GM19468 (cell line): ENCODE data around the gene CAPS.
"Not testable (repeated sequence)": the region's sequence is repeated elsewhere in the genome, so short reads cannot be mapped to it uniquely, and the experiment has no call there.

Experiments used
- ATAC-seq: cut with Tn5 transposase; IDR thresholded peaks from one replicate; pipeline ENCODE4 v1.9.1; 2021; ENCODE audit warnings: mild to moderate bottlenecking, moderate library complexity, moderate number of reproducible peaks; ENCODE audit not compliant: unreplicated experiment; ENCODE audit errors: extremely low read depth

Gene CAPS

DNA sequence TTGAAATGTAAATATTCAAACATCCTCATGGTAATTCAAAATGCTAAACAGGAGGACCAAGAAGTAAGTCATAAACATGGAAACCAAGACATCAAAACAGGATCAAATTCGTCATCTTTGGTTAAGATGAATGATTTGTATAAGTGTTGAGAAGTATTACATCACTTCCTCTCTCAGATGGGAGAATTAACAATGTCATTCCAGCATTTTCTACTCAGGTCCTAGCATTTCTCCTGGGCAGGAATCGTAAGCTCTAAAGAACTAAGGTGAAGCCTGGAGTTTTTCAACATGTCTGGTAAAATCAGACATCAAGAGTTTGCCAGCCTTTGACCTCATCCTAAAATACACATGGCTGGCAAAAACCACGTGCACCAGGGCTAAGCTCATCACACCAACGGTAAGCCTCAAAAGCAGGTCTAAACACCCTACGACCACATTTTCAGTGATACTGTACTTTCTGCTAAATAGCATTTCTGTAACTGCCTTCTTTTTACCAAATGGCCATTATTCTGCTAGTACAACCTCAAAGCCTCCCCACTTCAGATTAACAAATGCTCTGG, 39.1 kb downstream of the CAPS start:
- no peak for ATAC-seq

DNA sequence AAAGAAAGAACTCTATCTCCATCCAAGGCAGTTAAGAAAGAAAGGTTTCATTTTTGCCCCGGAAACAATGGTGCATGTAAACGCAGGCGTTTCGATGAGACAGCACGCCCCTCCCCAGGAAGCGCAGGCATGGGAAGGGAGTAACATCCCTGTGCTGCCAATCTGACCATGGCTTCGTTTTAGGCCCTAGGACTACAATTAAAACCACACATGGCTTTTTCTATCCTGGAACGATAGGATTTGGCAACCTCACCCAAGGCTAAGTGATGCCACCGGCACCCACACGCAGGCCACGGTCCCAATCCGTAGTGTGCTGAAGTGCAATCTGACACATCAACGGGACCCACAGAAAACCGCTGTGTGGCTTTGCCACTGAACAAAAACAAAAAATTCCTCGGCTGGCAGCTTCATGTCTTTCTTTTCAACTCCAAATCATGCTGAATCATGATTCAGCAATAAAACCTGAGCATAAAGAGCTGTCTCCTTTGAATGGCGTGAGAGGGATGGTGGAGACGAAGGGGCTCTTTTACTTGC, 39.7 kb downstream of the CAPS start:
- ATAC-seq = no peak

DNA sequence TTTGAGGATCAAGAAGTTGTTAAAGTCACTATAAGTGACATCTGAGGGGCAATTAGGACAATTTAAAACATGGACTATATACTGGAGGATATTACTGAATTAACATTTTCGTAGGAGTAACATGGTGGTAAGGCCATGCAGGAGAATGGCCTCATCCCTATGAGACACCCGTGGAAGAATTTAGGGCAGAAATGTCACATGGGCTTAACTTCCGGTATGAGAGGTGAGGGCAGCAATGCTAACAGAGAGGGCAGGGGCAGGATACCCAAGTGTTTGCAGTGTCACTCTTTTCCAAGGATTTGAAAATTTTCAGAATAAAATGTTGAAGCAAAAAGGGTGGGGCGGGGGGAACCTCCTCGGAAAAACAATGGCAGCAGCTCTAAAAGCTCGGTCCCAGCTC, 40.2 kb downstream of the CAPS start:
- ATAC-seq = no peak

DNA sequence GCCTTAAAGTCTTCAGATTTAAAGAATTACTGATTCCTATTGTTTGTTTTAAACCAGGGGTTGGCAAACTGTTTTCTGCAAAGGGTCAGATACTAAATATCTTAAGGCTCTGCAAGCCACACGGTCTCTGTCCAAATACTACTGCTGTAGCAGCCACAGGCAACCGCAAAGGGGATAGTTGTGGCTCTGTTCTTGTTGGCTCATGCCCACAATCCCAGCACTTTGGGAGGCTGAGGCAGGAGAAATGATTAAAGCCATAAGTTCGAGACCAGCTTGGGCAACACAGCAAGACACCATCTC, 41.5 kb downstream of the CAPS start:
- no peak for ATAC-seq

DNA sequence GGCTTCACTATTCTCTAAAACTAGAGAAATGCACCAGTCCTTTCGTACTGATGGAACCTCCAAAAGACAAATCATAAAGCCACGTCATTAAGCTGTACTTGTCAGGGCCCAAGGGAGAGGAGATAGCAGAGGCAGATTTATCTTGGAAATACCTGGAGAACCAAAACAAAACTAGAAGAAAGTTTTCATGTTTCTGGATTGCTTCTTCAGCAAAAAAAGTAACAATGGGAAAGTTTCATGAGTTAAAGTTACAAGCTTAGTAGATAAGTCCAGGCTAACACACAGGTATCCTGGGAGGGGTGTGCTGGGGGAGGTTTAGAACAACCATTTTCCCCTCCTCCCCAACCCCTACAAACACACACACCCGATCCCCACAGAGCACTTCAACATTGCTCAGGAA, 42.3 kb downstream of the CAPS start:
- ATAC-seq = no peak

DNA sequence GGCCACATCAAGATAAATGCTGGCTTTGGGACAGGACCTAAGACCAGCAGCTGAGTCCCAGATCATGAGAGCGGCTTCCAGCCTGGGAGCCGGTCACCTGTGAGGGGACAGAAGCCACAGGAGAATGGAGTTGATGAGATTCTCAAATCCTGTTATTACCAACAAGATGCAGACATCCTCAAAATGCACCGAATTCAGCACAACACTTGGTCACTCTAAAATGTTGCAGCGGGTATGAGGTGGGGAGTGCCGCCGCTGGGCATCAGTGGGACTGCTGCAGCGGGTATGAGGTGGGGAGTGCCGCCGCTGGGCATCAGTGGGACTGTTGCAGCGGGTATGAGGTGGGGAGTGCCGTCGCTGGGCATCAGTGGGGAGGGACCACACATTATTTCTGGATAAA, 42.7 kb downstream of the CAPS start:
- no peak for ATAC-seq

DNA sequence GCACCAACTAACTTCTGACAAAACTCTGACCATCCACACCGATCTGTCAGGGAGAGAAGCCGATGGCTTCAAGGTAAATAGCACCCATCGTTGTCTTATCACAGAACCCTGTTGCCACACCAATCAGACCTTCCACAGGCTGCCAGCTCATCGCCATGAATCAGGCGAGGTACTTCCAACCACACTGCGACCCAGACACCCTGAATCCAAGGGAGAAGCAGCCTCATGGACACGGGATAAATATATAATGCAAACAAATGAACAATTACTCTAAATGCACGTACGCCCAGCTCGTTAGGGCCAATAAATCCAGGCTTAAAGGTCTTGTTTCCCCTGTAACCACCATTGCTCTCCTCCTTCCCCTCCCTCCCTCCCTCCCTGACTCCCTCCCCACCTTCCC, 43.1 kb downstream of the CAPS start:
- ATAC-seq = no peak

DNA sequence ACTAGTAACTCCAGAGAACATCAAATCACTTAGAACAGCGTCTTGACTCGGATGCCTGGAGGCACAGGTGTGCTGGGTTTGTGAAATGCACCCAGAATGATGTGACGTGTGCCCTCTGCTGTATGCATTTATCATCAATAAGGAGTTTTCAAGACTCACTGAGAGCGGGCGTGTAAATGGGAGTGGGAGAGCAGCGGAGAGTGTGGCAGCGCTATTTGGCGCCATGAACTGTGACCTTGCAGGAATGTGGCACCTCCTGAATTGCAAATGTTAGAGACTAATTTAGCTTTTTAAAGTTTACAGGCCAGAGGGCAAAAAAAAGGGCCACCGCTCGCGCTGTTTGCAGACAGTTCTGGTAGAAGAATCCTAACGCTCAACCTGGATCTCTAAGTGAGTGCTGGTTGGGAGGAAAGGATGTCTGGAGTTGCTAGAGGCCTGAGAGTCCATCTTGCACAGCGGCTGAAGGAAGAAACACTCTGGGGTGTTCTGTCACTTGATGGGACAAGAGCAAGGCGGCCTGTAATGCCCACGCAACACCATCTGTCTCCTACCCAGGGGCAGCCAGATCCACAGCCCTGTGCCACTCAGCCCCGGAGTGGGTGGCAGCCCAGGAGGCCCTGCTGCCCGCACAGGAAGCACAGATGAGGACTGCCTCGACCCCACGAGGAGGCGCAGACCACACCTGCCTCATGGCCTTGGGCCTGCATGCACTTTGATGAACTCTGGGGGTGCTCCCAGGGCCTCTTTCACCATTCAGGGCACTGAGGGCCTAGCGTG, 44.2 kb downstream of the CAPS start:
- ATAC-seq = no peak

DNA sequence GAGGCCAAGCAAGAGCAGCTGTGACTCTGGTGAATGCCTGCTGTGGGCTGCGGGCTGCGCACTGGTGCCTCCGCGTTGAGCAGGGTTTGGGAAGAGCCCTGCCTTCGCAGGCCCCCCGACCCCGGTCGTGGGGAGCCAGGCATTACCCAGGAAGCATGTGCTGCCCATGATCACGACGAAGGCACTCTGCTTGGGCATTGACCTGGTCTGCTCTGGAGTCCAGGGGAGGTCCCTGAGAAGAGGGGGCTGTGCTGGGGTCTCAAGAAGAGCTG, 44.7 kb downstream of the CAPS start:
- ATAC-seq = no peak

DNA sequence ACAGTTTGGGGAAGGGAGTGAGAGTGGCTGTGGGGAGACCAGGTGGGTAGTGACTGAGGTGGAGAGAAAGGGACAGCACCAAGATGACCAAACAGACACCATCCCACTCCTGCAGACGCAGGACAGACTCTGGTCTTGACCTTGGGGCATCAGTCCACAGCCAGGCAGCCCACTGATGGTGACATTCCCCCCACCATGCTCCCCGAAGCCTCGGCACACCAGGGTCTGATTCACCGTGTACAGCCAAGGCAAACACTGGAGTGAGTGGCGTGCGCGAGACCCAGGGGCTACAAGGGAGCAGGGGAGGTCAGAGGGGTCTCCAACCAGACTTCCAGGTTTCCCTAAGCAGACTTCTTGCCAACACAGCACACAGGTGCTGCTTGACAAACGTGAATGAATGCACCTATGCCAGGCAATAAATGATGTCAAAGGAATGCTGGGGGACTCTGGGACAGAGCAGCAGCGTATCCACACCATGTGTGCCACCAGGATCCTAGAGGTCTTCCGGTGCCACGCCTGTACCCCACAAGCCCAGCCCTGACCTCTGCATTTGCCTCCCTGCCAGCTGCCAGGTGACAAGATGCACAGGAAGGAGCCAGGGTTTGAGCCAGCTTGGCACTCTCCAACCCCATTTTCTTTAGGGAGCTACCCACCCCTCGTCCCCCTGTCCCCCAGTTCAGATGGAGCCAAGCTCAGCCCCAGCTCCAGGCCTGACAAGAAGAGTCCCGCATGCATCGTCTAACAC, 45.4 kb downstream of the CAPS start:
- no peak for ATAC-seq

DNA sequence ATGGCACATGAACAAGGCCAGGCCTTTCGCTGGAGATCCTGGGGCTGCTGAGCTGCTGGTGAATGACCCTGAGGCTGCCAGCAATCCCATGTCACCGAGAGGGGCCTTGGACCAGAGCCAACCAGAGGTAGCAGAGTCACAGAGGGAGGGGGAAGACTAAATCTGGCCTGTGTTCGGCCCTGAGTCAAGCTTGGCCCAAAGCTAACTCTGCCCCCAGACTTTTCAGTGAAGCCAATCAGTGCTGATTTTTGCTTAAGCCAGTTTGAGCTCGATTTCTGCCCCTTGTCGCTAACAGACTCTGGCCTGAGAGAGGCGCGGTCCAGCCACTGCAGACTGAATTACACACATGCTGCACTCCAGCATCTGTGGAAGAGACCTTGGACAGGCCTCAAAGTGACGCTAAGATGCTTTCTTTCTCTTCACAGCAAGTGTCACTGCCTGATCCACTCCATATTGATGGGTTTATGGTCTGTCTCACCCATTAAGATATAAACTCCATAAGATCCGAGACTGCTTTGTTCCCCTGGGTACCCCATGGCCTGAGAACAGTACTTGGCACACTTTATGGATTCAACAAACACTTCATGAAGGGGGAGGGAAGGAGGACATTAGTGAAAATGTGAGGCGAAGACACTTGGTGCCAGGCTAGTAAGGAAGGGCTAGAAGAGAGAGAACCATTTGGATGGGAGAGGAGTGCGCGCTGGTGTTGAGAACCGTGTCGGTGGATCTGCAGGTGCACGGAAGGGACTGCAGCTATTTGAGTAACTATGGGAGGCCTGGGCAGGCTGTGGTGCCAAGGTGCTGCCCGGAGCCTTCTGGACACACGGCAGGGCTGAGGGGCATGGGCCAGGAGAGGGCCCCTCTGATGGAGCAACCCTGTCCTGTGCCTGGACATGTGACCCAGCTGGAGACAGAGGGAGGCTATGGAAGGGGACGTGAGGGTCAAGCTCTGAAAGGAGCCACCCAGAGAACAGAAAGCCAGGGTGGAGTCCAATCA, 46.2 kb downstream of the CAPS start:
- no peak for ATAC-seq

DNA sequence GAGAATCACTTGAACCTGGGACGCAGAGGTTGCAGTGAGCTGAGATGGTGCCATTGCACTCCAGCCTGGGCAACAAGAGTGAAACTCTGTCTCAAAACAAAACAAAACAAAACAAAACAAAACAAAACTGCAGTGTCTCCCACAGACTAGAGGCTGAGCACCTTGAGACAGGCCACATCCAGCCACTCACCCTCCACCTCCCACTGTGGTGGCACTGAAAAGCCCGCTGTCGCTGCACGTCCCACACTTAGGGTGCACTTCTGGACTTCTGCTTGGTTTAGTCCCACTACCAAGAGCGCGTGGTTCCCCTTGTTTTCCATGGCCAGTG, 47.6 kb downstream of the CAPS start:
- not testable (repeated sequence) for ATAC-seq

DNA sequence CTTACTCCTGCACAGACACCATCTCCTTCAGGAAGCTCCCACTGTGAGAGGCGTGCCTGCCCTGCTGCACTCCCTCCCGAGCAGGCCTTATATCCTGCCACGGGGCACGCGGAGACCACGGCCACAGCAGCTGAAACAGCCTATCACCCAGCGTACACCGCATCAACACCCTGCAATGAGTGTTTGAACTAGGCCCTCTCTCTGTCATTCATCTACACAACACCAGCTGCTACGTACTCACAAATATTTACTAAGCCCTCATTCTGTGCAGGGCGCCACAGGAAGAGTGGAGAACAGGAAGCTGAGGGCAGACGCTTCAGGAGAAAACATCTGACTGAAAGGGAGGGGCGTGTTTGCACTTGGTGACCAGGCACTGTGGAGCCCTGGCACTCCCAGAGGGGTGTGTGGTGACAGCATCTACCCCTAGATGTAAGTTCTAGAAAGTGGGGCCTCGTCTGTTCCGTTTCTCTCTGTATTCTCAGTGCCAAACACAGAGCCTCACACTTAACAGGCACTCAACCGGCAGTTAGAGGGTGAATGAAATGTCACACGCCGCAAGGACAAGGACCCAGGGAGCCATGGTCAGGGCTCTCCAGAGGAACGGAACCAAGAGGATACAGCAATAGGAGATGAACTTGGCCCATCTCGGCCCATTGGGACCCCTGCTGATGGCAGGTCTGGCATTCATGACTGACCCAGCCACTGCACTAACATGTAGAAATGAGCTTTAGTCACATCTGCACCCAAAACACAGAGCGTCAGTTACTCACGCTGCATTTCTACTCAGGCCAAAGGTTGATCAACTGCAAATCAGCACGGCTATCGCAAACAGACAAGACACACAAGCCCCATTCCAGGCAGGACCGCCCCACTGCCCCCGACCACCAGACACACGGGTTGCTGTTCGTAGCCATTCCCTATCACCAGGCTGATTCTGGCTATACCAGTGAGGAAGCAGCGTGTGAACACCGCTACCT, 48.2 kb downstream of the CAPS start:
- ATAC-seq = no peak

DNA sequence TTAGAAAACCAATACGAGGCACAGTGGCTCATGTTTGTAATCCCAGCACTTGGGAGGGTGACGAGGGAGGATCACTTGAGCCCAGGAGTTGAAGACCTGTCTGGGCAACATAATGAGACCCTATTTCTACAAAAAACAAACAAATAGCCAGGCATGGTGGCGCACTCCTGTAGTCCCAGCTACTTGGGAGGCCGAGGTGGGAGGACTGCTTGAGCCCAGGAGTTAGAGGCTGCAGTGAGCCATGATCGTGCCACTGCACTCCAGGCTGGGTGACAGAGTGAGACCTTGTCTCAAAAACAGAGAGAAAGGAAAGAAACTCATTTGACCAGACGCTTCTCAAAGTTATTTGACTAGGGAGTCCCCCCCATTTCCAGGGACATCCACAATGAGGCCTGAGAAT, 49.2 kb downstream of the CAPS start:
- ATAC-seq = not testable (repeated sequence)

DNA sequence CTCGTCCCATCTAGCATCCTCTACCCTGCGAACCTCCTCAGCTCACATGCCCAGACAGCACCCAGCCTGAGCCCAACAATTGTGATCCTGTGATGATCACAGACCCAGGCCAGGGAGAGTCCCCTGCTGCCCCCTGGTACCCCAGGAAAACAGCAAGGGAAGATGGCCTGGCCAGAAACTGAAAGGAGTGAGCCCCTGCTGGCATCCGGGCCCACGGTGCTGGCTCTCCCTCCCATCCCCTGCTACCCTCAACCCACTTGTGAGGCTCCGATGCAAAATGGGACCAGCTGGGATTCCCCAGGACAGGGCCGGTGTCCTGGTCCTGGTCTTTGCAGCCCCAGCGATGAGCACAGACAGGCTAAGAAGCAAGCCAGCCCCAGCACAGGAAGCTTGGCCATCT, 49.8 kb downstream of the CAPS start:
- no peak for ATAC-seq

DNA sequence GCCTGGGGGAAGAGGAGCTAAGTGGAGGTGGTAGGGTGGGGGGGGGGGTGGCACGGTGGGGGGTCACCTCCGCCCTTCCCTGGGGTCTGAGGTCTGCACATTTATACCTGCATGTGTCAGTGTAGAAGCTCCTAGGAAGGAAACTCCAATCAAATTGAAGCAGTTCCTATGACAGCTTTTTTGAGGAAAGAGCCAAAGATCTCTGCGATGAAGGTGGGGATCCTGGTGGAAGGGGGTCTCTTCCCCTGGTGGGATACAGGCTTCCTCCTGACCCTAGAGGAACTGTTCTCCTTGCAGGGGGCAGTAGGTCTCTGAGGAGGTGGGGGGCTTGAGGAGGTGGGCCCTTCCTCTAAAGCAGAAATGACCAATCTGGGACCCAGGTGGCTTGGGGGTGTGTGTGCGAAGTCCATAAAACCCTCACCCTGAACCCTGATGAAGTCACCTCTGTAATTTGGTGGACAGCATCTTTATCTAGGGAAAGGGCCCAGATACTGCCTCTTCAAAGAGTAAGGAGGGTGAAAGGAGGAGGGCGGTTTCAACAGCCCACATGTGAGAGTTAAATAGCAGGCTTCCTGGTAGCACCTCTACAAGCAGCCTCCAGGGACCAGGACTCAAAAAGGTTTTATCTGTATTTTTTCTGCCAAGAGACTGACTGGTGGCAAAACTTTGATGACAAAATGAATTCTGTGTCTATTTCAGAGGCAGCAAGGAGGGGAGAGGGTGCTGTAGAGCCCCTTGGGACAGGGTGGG, 50.9 kb downstream of the CAPS start:
- no peak for ATAC-seq
